CD4-positive, alpha-beta T cell (primary cell): ENCODE measurements around the gene OVAAL. TPM values are rescaled to one million over a fixed set of nuclear protein-coding genes. Genes with fewer than 3 reads are reported as not detected.

Experiments
- ATAC-seq: fragments of 200-7000 bp; cut with Tn5 transposase; one replicate; pipeline ENCODE4 v1.10.0; 2022; ENCODE audit warnings: mild to moderate bottlenecking; ENCODE audit not compliant: poor library complexity
- CTCF ChIA-PET: fragments of 350-600 bp; sonication (Branson Sonifier 250); formaldehyde crosslinking; loops from one replicate; lab custom pipeline; 2021; ENCODE audit warnings: antibody characterized with exemption, inconsistent platforms; lab: Charles Lee
- POLR2A ChIA-PET: fragments of 350-600 bp; sonication (Branson Sonifier 250); formaldehyde crosslinking; loops from one replicate; lab custom pipeline; 2021; ENCODE audit warnings: antibody characterized with exemption, inconsistent platforms; lab: Charles Lee
- DNase-seq, 14 experiments: peaks; one replicate each; pipeline ENCODE4 v3.0.0-alpha.2; 2013 to 2020; ENCODE audit warnings: mixed read lengths in 2 of 14
- H3K27ac ChIP-seq, 2 donors: one replicate each; pipeline versions ENCODE4 v1.5.1 to v1.7.0; 2013; ENCODE audit warnings: low read length in 2 of 2, low read depth in 1 of 2, mild to moderate bottlenecking in 1 of 2
- H3K27me3 ChIP-seq, 2 experiments: 1 replicate in 1 of 2; 2 replicates in 1 of 2; pipeline versions ENCODE4 v1.6.1 to v1.7.0; 2013; ENCODE audit warnings: low read length in 2 of 2, control low read depth in 1 of 2, mild to moderate bottlenecking in 1 of 2, moderate library complexity in 1 of 2; ENCODE audit not compliant: insufficient read depth in 2 of 2, control insufficient read depth in 1 of 2
- H3K36me3 ChIP-seq: one replicate; pipeline ENCODE4 v1.6.1; 2013; ENCODE audit warnings: low read length, control low read depth; ENCODE audit not compliant: insufficient read depth
- H3K4me1 ChIP-seq: one replicate; pipeline ENCODE4 v1.6.1; 2013; ENCODE audit warnings: low read length, control low read depth; ENCODE audit not compliant: insufficient read depth
- H3K4me3 ChIP-seq: one replicate; pipeline ENCODE4 v1.5.1; 2013; ENCODE audit warnings: mild to moderate bottlenecking, low read length, moderate library complexity
- H3K9me3 ChIP-seq, 2 experiments: 1 replicate in 1 of 2; 2 replicates in 1 of 2; pipeline versions ENCODE4 v1.6.1 to v1.7.0; 2013; ENCODE audit warnings: low read length in 2 of 2, mild to moderate bottlenecking in 2 of 2, control low read depth in 1 of 2, moderate library complexity in 1 of 2; ENCODE audit not compliant: control insufficient read depth in 1 of 2, insufficient read depth in 1 of 2
- H3K27ac Mint-ChIP-seq: one replicate; pipeline ENCODE4 v1.8.0; 2020; ENCODE audit warnings: mixed read lengths
- H3K27me3 Mint-ChIP-seq: one replicate; pipeline ENCODE4 v1.8.0; 2021; ENCODE audit warnings: mixed read lengths
- H3K36me3 Mint-ChIP-seq: one replicate; pipeline ENCODE4 v1.8.0; 2021; ENCODE audit warnings: low read depth, mixed read lengths
- H3K4me1 Mint-ChIP-seq: one replicate; pipeline ENCODE4 v1.8.0; 2021; ENCODE audit warnings: low read depth, mixed read lengths
- H3K4me3 Mint-ChIP-seq: one replicate; pipeline ENCODE4 v1.8.0; 2020; ENCODE audit warnings: mild to moderate bottlenecking, mixed read lengths
- H3K9me3 Mint-ChIP-seq: one replicate; pipeline ENCODE4 v1.8.0; 2020; ENCODE audit warnings: mixed read lengths
- CTCF ChIP-seq: fragments of 200-600 bp; IDR thresholded peaks from one replicate; pipeline ENCODE4 v1.8.0; 2022; ENCODE audit warnings: antibody characterized with exemption, mild to moderate bottlenecking
- intact Hi-C, 2 experiments: fragments of 100-400 bp; cut with DNase I in 1 of 2; cut with micrococcal nuclease in 1 of 2; formaldehyde crosslinking; loops; one replicate each; pipeline versions ENCODE4 v1.15.1 to v1.9.0; 2023 to 2025; cut with DNase I, micrococcal nuclease
- total RNA-seq, 174 experiments: library from RNA in 2 of 174; stranded (reverse) in 2 of 174; gene quantifications; one replicate each; pipeline ENCODE4 v1.2.3 and lab custom pipeline; 2021 to 2026

OVAAL gene
- total RNA-seq, 2 experiments from 2014 or later: not detected

GRCh38 chr1:180571832-180572636 lies 13.3 kb downstream of the OVAAL start:
- Histone ChIP-seq H3K4me3 (no peak overlapping the region), H3K27me3 (peaks cover 0 to 2% of the 10 kb centered on the region in 2 experiments), H3K4me1 (no peaks in the 10 kb centered on the region), H3K9me3 (no peaks in the 10 kb centered on the region), H3K27ac (no peak overlapping the region), H3K36me3 (no peaks in the 10 kb centered on the region)
- intact Hi-C loops: no loop called here
- DNase-seq (no peak), ATAC-seq (no peak)
- H3K9me3 Mint-ChIP-seq: no peaks in the 10 kb centered on the region
- TF ChIP-seq CTCF: no peak
- no peak overlapping the region for H3K27ac Mint-ChIP-seq
- H3K27me3 Mint-ChIP-seq: peaks cover 41% of the 10 kb centered on the region
- ChIA-PET POLR2A (no interaction called here), CTCF (no interaction called here)
- H3K4me3 Mint-ChIP-seq: no peak overlapping the region
- H3K4me1 Mint-ChIP-seq: no peaks in the 10 kb centered on the region
- no peaks in the 10 kb centered on the region for H3K36me3 Mint-ChIP-seq

GRCh38 chr1:180572760-180573159 lies 14.0 kb downstream of the OVAAL start:
- TF ChIP-seq CTCF: no peak
- intact Hi-C loops: no loop called here
- ChIA-PET CTCF (no interaction called here), POLR2A (no interaction called here)
- Histone ChIP-seq H3K36me3 (no peaks in the 10 kb centered on the region), H3K27ac (no peak overlapping the region), H3K4me3 (no peak overlapping the region), H3K4me1 (no peaks in the 10 kb centered on the region), H3K27me3 (peaks cover 0 to 5% of the 10 kb centered on the region in 2 experiments), H3K9me3 (no peaks in the 10 kb centered on the region)
- no peaks in the 10 kb centered on the region for H3K4me1 Mint-ChIP-seq
- H3K36me3 Mint-ChIP-seq: no peaks in the 10 kb centered on the region
- no peak for ATAC-seq
- DNase-seq: no peak
- no peaks in the 10 kb centered on the region for H3K9me3 Mint-ChIP-seq
- H3K4me3 Mint-ChIP-seq: no peak overlapping the region
- no peak overlapping the region for H3K27ac Mint-ChIP-seq
- H3K27me3 Mint-ChIP-seq: peaks cover 42% of the 10 kb centered on the region

- no peak for TF ChIP-seq CTCF
- peaks cover 0 to 5% of the 10 kb centered on the region in 2 experiments for H3K27me3 ChIP-seq
- ChIA-PET CTCF (no interaction called here), POLR2A (no interaction called here)
- H3K36me3 ChIP-seq: no peaks in the 10 kb centered on the region
- H3K9me3 ChIP-seq: no peaks in the 10 kb centered on the region
- no peak overlapping the region for H3K27ac ChIP-seq
- H3K4me3 ChIP-seq: no peak overlapping the region
- Mint-ChIP-seq H3K4me1 (no peaks in the 10 kb centered on the region), H3K27ac (no peak overlapping the region), H3K36me3 (no peaks in the 10 kb centered on the region), H3K4me3 (no peak overlapping the region), H3K9me3 (no peaks in the 10 kb centered on the region), H3K27me3 (peaks cover 41% of the 10 kb centered on the region)
- no peaks in the 10 kb centered on the region for H3K4me1 ChIP-seq
- DNase-seq: no peak
- ATAC-seq: no peak
- intact Hi-C loops: no loop called here
These were observed 15.4 kb downstream of the OVAAL start for GRCh38 chr1:180574031-180574713.
